Endothelial cell of umbilical vein (primary cell): ENCODE measurements around the gene INTS12. TPM values are rescaled to one million over a fixed set of nuclear protein-coding genes. Genes with fewer than 3 reads are reported as not detected.

Source experiments
- BruUV-seq: library from RNA; stranded (reverse); fragments of 400-500 nt; replicated peaks from 2 replicates; lab custom pipeline; 2021; lab: Mats Ljungman, UMichigan
- CTCF ChIA-PET: fragments of 300-600, 350-600 bp; sonication (Branson Sonifier 250); formaldehyde crosslinking; loops from one replicate; lab custom pipeline; 2021; ENCODE audit warnings: antibody characterized with exemption, inconsistent platforms; lab: Charles Lee
- POLR2A ChIA-PET: fragments of 300-600, 350-600 bp; sonication (Branson Sonifier 250); formaldehyde crosslinking; loops from one replicate; lab custom pipeline; 2021; ENCODE audit warnings: antibody characterized with exemption, inconsistent platforms; lab: Charles Lee
- DNase-seq: peaks from one replicate; pipeline ENCODE4 v3.0.0-alpha.2; 2011; ENCODE audit warnings: low read depth, low spot score
- FAIRE-seq: peaks from 2 replicates; lab custom pipeline; 2011; peaks lifted over from hg19 to GRCh38; lab: Jason Lieb, UNC
- H2AFZ ChIP-seq: 2 replicates; pipeline ENCODE4 v1.6.0; 2012; ENCODE audit warnings: low read depth, low read length, control low read depth, inconsistent platforms
- H3K27ac ChIP-seq: 2 replicates; pipeline ENCODE4 v1.5.1; 2011; ENCODE audit warnings: low read depth, mild to moderate bottlenecking, control low read depth, low read length, moderate library complexity; ENCODE audit not compliant: insufficient read depth
- H3K27me3 ChIP-seq, 2 experiments: 2 replicates each; pipeline versions ENCODE4 v1.6.0 to v1.6.1; 2011; ENCODE audit warnings: low read length in 2 of 2, mixed read lengths in 1 of 2; ENCODE audit not compliant: control insufficient read depth in 2 of 2, insufficient read depth in 2 of 2
- H3K36me3 ChIP-seq, 2 experiments: 2 replicates in 1 of 2; 3 replicates in 1 of 2; pipeline ENCODE4 v1.5.1; 2011; ENCODE audit warnings: low read length in 2 of 2, mild to moderate bottlenecking in 1 of 2, moderate library complexity in 1 of 2; ENCODE audit not compliant: control insufficient read depth in 2 of 2, insufficient read depth in 2 of 2; ENCODE audit errors: extremely low read depth in 1 of 2
- H3K4me1 ChIP-seq: 3 replicates; pipeline ENCODE4 v1.5.1; 2011; ENCODE audit warnings: mild to moderate bottlenecking, low read length; ENCODE audit not compliant: control insufficient read depth, insufficient read depth; ENCODE audit errors: extremely low read depth
- H3K4me2 ChIP-seq: 2 replicates; pipeline ENCODE4 v1.6.1; 2011; ENCODE audit warnings: low read length, control low read depth, mixed read lengths; ENCODE audit not compliant: insufficient read depth
- H3K4me3 ChIP-seq, 3 experiments: fragments of 200-600 bp in 1 of 3; sonication (generic), shearing (Covaris generic) in 1 of 3; replicated peaks in 1 of 3; 2 replicates each; pipeline ENCODE4 v1.5.1; 2011 to 2016; ENCODE audit warnings: control low read depth in 3 of 3, low read length in 3 of 3, mild to moderate bottlenecking in 2 of 3, inconsistent platforms in 1 of 3, low read depth in 1 of 3, moderate library complexity in 1 of 3; ENCODE audit not compliant: insufficient read depth in 1 of 3
- H3K79me2 ChIP-seq: 2 replicates; pipeline ENCODE4 v1.6.0; 2012; ENCODE audit warnings: low read length, inconsistent platforms; ENCODE audit not compliant: control insufficient read depth, insufficient read depth
- H3K9ac ChIP-seq: replicated peaks from 2 replicates; pipeline ENCODE3; 2011; ENCODE audit warnings: low read length, control low read depth; ENCODE audit not compliant: insufficient read depth; ENCODE audit errors: extremely low read depth
- H3K9me1 ChIP-seq: replicated peaks from 3 replicates; pipeline ENCODE4 v1.6.0; 2011; ENCODE audit warnings: mild to moderate bottlenecking, low read length; ENCODE audit not compliant: control insufficient read depth, insufficient read depth; ENCODE audit errors: extremely low read depth
- H3K9me3 ChIP-seq: replicated peaks from 2 replicates; pipeline ENCODE4 v1.5.1; 2012; ENCODE audit warnings: low read length, inconsistent platforms; ENCODE audit not compliant: control insufficient read depth, insufficient read depth
- H4K20me1 ChIP-seq: replicated peaks from 2 replicates; pipeline ENCODE3; 2011; ENCODE audit warnings: mild to moderate bottlenecking, low read length; ENCODE audit not compliant: control insufficient read depth, insufficient read depth; ENCODE audit errors: extremely low read depth
- CTCF ChIP-seq, 2 donors: IDR thresholded peaks; 1 replicate in 1 of 2; 2 replicates in 1 of 2; pipeline ENCODE4 v1.5.1; 2011; ENCODE audit warnings: low read length in 2 of 2, mild to moderate bottlenecking in 2 of 2, moderate library complexity in 2 of 2, control low read depth in 1 of 2, inconsistent platforms in 1 of 2, low read depth in 1 of 2; ENCODE audit not compliant: insufficient read depth in 1 of 2; ENCODE audit errors: extremely low read depth in 1 of 2
- EZH2 ChIP-seq: IDR thresholded peaks from 2 replicates; pipeline ENCODE4 v1.6.1; 2012; ENCODE audit warnings: borderline replicate concordance, low read depth, mild to moderate bottlenecking, moderate library complexity, low read length, inconsistent platforms; ENCODE audit not compliant: severe bottlenecking
- FOS ChIP-seq: IDR thresholded peaks from 2 replicates; pipeline ENCODE4 v1.6.1; 2011; ENCODE audit warnings: mild to moderate bottlenecking, low read length, moderate library complexity, borderline replicate concordance; ENCODE audit not compliant: insufficient read depth
- GATA2 ChIP-seq: IDR thresholded peaks from 2 replicates; pipeline ENCODE4 v1.7.0; 2011; ENCODE audit warnings: low read depth, mild to moderate bottlenecking, moderate library complexity, mixed read lengths, low read length; ENCODE audit not compliant: insufficient read length, insufficient read depth
- JUN ChIP-seq: IDR thresholded peaks from 2 replicates; pipeline ENCODE4 v1.6.1; 2011; ENCODE audit warnings: borderline replicate concordance, low read depth; ENCODE audit not compliant: insufficient read length, insufficient read depth
- MAX ChIP-seq: IDR thresholded peaks from 2 replicates; pipeline ENCODE4 v1.6.1; 2011; ENCODE audit not compliant: insufficient read depth, insufficient read length
- MYC ChIP-seq: IDR thresholded peaks from one replicate; pipeline ENCODE4 v1.6.1; 2011; ENCODE audit warnings: mild to moderate bottlenecking, low read depth, low read length
- POLR2A ChIP-seq: IDR thresholded peaks from 2 replicates; pipeline ENCODE4 v1.6.1; 2012; ENCODE audit warnings: low read depth, mild to moderate bottlenecking, control low read depth, low read length
- POLR2AphosphoS5 ChIP-seq: IDR thresholded peaks from 2 replicates; pipeline ENCODE4 v1.6.1; 2012; ENCODE audit warnings: low read depth, mild to moderate bottlenecking, control low read depth, low read length, moderate library complexity; ENCODE audit not compliant: insufficient read depth
- dilution Hi-C: fragments of 300-500 bp; cut with MboI; formaldehyde crosslinking; loops from one replicate; pipeline ENCODE4 v1.15.0; 2019; ENCODE audit warnings: low sequenced_read_pairs; ENCODE audit not compliant: extremely low pct_ligation_motif_present
- intact Hi-C: fragments of 100-400 bp; cut with micrococcal nuclease; formaldehyde crosslinking; loops from one replicate; pipeline ENCODE4 v1.10.0; 2022
- polyA plus RNA-seq, 4 experiments: library from polyadenylated mRNA; depleted of rRNA in 3 of 4; stranded (reverse) in 3 of 4; unstranded in 1 of 4; fragments of >200 nt; gene quantifications; 2 replicates each; pipeline versions ENCODE4 v1.2.1 to v1.2.3, GENCODE V29; 2011 to 2012; ENCODE audit warnings: missing spikeins in 1 of 4
- total RNA-seq: library from RNA; stranded (reverse); gene quantifications from 2 replicates; pipeline ENCODE4 v1.2.3, GENCODE V29; 2021

The INTS12 gene
- total and polyA plus RNA-seq, 2 donors (not counting 3 experiments of a cell fraction or from before 2014, with no cell fraction given) = 19.7 to 20.9 TPM

GRCh38 chr4:105751718-105752299 is 43.3 kb upstream of the INTS12 start:
- Histone ChIP-seq H4K20me1 (no peaks in the 10 kb centered on the region), H3K9me1 (no peaks in the 10 kb centered on the region), H3K9ac (no peak overlapping the region), H3K4me2 (no peak overlapping the region), H3K4me1 (no peaks in the 10 kb centered on the region), H3K9me3 (no peaks in the 10 kb centered on the region), H3K27me3 (no peaks in the 10 kb centered on the region), H2AFZ (no peak overlapping the region), H3K4me3 (no peak overlapping the region), H3K79me2 (no peaks in the 10 kb centered on the region), H3K27ac (no peak overlapping the region), H3K36me3 (no peaks in the 10 kb centered on the region)
- ChIA-PET CTCF (interaction anchor here (0.7 to 1.5 kb wide), 6 partner anchors 9 to 231 kb away, joined by 3 to 6 read pairs (median 3); no protein-coding TSS in a partner anchor), POLR2A (no interaction called here)
- dilution Hi-C loops = no loop called here
- BruUV-seq = no TSS peak
- intact Hi-C loops = no loop called here
- FAIRE-seq (no peak), DNase-seq (no peak)
- TF ChIP-seq POLR2AphosphoS5 (no peak), CTCF (IDR thresholded peaks at IDR 0.05; ENCODE audit: extremely low read depth in 1 of 2, insufficient read depth in 1 of 2, low read depth in 1 of 2, low read length in 2 of 2) (no peak), POLR2A (no peak), MYC (no peak), JUN (no peak), MAX (no peak), GATA2 (no peak), FOS (no peak), EZH2 (no peak)
